Activated B cell treated with CpG ODN at 0.5 μM for 24 hours (primary cell): Measurements from ENCODE around the gene VSIG4. TPM values are rescaled to one million over a fixed set of nuclear protein-coding genes. Genes with fewer than 3 reads are reported as not detected.
A peak's percentile ranks its signal among the peaks of the same experiment; 100 is the strongest.

Source experiments
- ATAC-seq: fragments of 200-7000 bp; cut with Tn5 transposase; one replicate; pipeline ENCODE4 v1.10.0; 2021; ENCODE audit warnings: low read depth, mild to moderate bottlenecking, moderate library complexity
- CTCF ChIA-PET: fragments of 350-600 bp; sonication (Branson Sonifier 250); formaldehyde crosslinking; loops from one replicate; lab custom pipeline; 2021; ENCODE audit warnings: antibody characterized with exemption; lab: Charles Lee
- POLR2A ChIA-PET: fragments of 350-600 bp; sonication (Branson Sonifier 250); formaldehyde crosslinking; loops from one replicate; lab custom pipeline; 2021; ENCODE audit warnings: antibody characterized with exemption; lab: Charles Lee
- DNase-seq: peaks from one replicate; pipeline ENCODE4 v3.0.0; 2022
- H3K27ac Mint-ChIP-seq: one replicate; pipeline ENCODE4 v1.8.0; 2020; ENCODE audit warnings: mixed read lengths
- H3K27me3 Mint-ChIP-seq: one replicate; pipeline ENCODE4 v1.8.0; 2021; ENCODE audit warnings: mixed read lengths
- H3K36me3 Mint-ChIP-seq: one replicate; pipeline ENCODE4 v1.8.0; 2021; ENCODE audit warnings: low read depth, mixed read lengths
- H3K4me1 Mint-ChIP-seq: one replicate; pipeline ENCODE4 v1.8.0; 2021; ENCODE audit warnings: mixed read lengths
- H3K4me3 Mint-ChIP-seq: one replicate; pipeline ENCODE4 v1.8.0; 2020; ENCODE audit warnings: mild to moderate bottlenecking, mixed read lengths
- H3K9me3 Mint-ChIP-seq: one replicate; pipeline ENCODE4 v1.8.0; 2020; ENCODE audit warnings: mixed read lengths
- intact Hi-C: fragments of 100-400 bp; cut with micrococcal nuclease; formaldehyde crosslinking; loops from one replicate; pipeline ENCODE4 v1.15.1; 2024
- total RNA-seq: library from RNA; stranded (reverse); gene quantifications from 2 replicates; pipeline ENCODE4 v1.2.3, GENCODE V29; 2022
- TF ChIP-seq, protein P1 (sequence below): fragments of 200-600 bp; IDR thresholded peaks from one replicate; pipeline ENCODE4 v1.8.0; 2022; ENCODE audit warnings: antibody characterized with exemption, mild to moderate bottlenecking

VSIG4 gene
- total RNA-seq, 1 donor from 2014 or later, result not detected

DNA sequence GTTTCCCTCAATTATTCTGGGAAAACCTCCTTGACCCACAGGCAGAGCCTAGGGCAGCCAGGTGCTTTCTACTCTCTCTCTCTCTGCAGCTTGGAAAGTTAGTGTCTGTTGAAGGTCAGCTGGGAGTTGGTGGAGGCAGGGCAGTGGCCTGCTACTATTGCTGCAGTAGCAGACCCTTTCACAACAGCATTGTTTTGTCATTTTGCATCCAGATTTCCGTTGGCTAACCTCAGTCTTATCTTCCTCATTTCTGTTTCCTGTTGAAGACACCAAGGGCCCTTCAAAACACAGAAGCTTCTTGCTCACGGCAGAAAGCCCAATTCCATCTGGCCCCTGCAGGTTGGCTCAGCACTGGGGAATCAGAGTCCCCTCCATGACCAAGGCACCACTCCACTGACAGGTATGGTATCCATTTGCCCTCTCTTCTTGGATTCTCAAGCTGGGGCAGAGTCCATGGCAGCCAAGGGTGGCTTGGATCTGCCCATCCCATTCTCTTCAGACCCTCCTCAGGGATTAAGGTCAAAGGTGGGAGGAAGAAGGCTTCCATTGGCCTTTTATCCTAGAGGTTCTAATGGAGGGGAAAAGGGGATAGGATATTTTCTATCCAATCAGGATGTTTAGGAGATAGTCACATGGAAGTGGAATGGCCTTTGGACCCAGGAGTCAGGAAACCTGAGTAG is 24.6 kb downstream of the VSIG4 start:
- ChIA-PET POLR2A (interaction anchor here (0.6 to 4.7 kb wide), 6 partner anchors 9 to 419 kb away, joined by 3 to 53 read pairs (median 4); no protein-coding TSS in a partner anchor), CTCF (no interaction called here)

DNA sequence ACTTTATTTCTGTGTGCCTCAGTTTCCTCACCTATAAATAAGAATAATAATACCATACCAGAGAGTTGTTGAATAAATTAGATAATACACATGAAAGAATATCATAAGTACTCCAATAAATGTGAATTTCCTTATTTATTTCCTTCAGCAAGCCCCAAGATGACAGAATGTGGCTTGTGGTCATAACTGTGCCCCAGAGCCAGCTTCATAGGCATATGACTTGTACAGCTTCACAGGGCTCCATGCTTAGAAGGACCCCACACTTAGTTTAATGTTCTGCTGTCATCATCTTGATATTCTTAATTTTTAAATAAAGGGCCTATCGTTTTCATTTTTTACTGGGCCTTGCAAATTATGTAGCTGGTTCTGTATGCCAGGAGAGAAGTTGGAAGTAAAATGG is 25.3 kb downstream of the VSIG4 start:
- DNase-seq (no peak), ATAC-seq (no peak)
- TF ChIP-seq, protein P1, sequence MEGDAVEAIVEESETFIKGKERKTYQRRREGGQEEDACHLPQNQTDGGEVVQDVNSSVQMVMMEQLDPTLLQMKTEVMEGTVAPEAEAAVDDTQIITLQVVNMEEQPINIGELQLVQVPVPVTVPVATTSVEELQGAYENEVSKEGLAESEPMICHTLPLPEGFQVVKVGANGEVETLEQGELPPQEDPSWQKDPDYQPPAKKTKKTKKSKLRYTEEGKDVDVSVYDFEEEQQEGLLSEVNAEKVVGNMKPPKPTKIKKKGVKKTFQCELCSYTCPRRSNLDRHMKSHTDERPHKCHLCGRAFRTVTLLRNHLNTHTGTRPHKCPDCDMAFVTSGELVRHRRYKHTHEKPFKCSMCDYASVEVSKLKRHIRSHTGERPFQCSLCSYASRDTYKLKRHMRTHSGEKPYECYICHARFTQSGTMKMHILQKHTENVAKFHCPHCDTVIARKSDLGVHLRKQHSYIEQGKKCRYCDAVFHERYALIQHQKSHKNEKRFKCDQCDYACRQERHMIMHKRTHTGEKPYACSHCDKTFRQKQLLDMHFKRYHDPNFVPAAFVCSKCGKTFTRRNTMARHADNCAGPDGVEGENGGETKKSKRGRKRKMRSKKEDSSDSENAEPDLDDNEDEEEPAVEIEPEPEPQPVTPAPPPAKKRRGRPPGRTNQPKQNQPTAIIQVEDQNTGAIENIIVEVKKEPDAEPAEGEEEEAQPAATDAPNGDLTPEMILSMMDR, result no peak
- intact Hi-C loops, result loop anchor here (10.0 kb wide), 1 partner anchor 420 kb away; no protein-coding TSS in a partner anchor
- H3K27me3 Mint-ChIP-seq, result no peaks in the 10 kb centered on the region
- H3K4me1 Mint-ChIP-seq, result peaks cover 92% of the 10 kb centered on the region
- peaks cover 10% of the 10 kb centered on the region for H3K36me3 Mint-ChIP-seq
- CTCF ChIA-PET, result no interaction called here
- peak overlapping the region; percentile 93 for H3K27ac Mint-ChIP-seq
- H3K9me3 Mint-ChIP-seq, result no peaks in the 10 kb centered on the region
- no peak overlapping the region for H3K4me3 Mint-ChIP-seq
- POLR2A ChIA-PET, result interaction anchor here (0.9 to 4.7 kb wide), 4 partner anchors 9 to 418 kb away, joined by 4 to 53 read pairs (median 4); no protein-coding TSS in a partner anchor

More for the DNA sequence above, 24.6 kb downstream of the VSIG4 start:
- TF ChIP-seq, protein P1, result no peak
- peaks cover 12% of the 10 kb centered on the region for H3K36me3 Mint-ChIP-seq
- H3K27me3 Mint-ChIP-seq, result no peaks in the 10 kb centered on the region
- intact Hi-C loops, result loop anchor here (5.0 to 10.0 kb wide), 3 partner anchors 318 to 420 kb away; partner anchors contain the start of gene MSN
- DNase-seq (peak; percentile 16), ATAC-seq (peak; percentile 43)
- no peaks in the 10 kb centered on the region for H3K9me3 Mint-ChIP-seq
- peak overlapping the region; percentile 73 for H3K4me3 Mint-ChIP-seq
- H3K4me1 Mint-ChIP-seq, result peaks cover 95% of the 10 kb centered on the region
- peak overlapping the region; percentile 93 for H3K27ac Mint-ChIP-seq

DNA sequence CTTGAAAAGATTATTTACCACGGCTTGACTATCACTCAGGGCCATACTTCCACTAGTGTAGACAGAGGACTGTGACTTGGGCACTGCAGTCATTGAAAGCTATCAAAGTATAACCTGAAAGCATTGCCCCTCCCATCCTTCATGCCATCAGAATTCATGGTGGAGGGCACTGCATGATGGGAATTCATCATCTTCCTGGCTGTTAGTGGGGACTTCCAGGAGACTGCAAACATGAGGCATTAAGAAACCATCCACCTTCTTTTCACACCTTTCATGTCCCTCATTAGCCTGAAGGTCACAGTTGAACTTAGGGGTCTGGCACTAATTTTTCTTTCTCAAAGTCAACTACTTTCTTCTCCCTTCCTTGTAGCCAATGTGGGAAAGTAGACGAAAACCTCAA is 25.8 kb downstream of the VSIG4 start:
- ChIA-PET CTCF (interaction anchor here (1.0 kb wide), 1 partner anchor 95 kb away, joined by 3 read pairs; no protein-coding TSS in a partner anchor), POLR2A (interaction anchor here (0.9 to 4.7 kb wide), 5 partner anchors 10 to 418 kb away, joined by 4 to 53 read pairs (median 7); no protein-coding TSS in a partner anchor)
- TF ChIP-seq, protein P1, result no peak
- peaks cover 90% of the 10 kb centered on the region for H3K4me1 Mint-ChIP-seq
- DNase-seq (no peak), ATAC-seq (no peak)
- H3K27ac Mint-ChIP-seq, result peak overlapping the region; percentile 93
- intact Hi-C loops, result loop anchor here (10.0 kb wide), 1 partner anchor 419 kb away; no protein-coding TSS in a partner anchor
- H3K27me3 Mint-ChIP-seq, result no peaks in the 10 kb centered on the region
- H3K36me3 Mint-ChIP-seq, result peaks cover 5% of the 10 kb centered on the region
- no peaks in the 10 kb centered on the region for H3K9me3 Mint-ChIP-seq
- no peak overlapping the region for H3K4me3 Mint-ChIP-seq

DNA sequence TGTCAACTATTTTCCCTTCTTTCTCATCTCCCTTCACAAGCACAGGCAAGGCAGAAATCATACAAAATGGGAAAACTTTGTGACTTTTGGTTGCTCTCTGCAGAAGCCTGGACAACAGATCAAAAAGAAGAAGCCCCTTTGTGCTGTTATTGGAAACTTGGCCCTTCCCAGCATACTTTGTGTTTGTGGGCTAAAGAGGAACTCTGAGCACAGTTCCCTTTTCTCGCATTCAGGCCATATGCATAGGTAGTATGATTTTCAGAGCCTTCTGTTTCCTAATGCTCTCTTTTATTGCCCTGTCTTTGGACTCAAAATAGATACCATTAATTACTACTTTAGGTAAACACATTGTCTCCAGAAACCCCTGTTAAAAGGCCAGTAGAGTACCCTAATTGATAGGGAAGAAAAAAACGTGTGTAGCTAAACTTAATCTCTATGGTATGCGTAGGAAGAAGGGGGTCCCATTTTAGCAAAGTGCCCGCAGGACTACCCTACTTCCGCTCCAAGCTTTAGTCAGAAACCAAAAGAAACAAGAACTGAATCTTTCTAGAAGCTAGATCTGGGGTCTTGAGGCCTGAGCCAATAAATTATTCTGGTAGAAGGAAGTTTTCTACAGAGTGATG is 26.6 kb downstream of the VSIG4 start:
- no peaks in the 10 kb centered on the region for H3K9me3 Mint-ChIP-seq
- DNase-seq (no peak), ATAC-seq (peak; percentile 52)
- CTCF ChIA-PET, result interaction anchor here (1.0 kb wide), 1 partner anchor 96 kb away, joined by 3 read pairs; no protein-coding TSS in a partner anchor
- TF ChIP-seq, protein P1, result no peak
- H3K4me3 Mint-ChIP-seq, result peak overlapping the region; percentile 66
- peaks cover 88% of the 10 kb centered on the region for H3K4me1 Mint-ChIP-seq
- H3K27me3 Mint-ChIP-seq, result no peaks in the 10 kb centered on the region
- intact Hi-C loops, result loop anchor here (1.0 to 10.0 kb wide), 3 partner anchors 8 to 419 kb away; no protein-coding TSS in a partner anchor
- H3K36me3 Mint-ChIP-seq, result no peaks in the 10 kb centered on the region
- POLR2A ChIA-PET, result interaction anchor here (0.7 to 2.2 kb wide), 4 partner anchors 10 to 417 kb away, joined by 4 to 8 read pairs (median 6); no protein-coding TSS in a partner anchor
- H3K27ac Mint-ChIP-seq, result peak overlapping the region; percentile 93
